IMR-90 (cell line): ENCODE measurements around the gene TM2D3.

Experiments
- FOS ChIP-seq: fragments of 150-350 bp; IDR thresholded peaks from 2 replicates; pipeline ENCODE4 v1.6.1; 2016; ENCODE audit warnings: low read depth, low read length
- NFE2L2 ChIP-seq: fragments of 150-350 bp; IDR thresholded peaks from 2 replicates; pipeline ENCODE4 v1.6.1; 2016; ENCODE audit warnings: low read depth, mild to moderate bottlenecking, low read length
- POLR2A ChIP-seq: IDR thresholded peaks from 2 replicates; pipeline ENCODE4 v1.6.1; 2012; ENCODE audit warnings: mild to moderate bottlenecking, low read depth, low read length
- RAD21 ChIP-seq: IDR thresholded peaks from 2 replicates; pipeline ENCODE4 v1.6.1; 2012; ENCODE audit warnings: low read length, improper control_type of control experiment
- RFX5 ChIP-seq: IDR thresholded peaks from 2 replicates; pipeline ENCODE4 v1.8.0; 2012; ENCODE audit warnings: low read depth, mild to moderate bottlenecking, low read length, moderate library complexity
- SMC3 ChIP-seq: fragments of 150-350 bp; IDR thresholded peaks from 2 replicates; pipeline ENCODE4 v1.6.1; 2016; ENCODE audit warnings: low read depth, mild to moderate bottlenecking, antibody characterized with exemption, low read length, moderate library complexity
- TF ChIP-seq, protein P1 (sequence below): conservative IDR thresholded peaks from 2 replicates; pipeline ENCODE4 v1.5.1; 2012; ENCODE audit warnings: mild to moderate bottlenecking, low read depth, low read length, improper control_type of control experiment

- TF ChIP-seq, protein P1, sequence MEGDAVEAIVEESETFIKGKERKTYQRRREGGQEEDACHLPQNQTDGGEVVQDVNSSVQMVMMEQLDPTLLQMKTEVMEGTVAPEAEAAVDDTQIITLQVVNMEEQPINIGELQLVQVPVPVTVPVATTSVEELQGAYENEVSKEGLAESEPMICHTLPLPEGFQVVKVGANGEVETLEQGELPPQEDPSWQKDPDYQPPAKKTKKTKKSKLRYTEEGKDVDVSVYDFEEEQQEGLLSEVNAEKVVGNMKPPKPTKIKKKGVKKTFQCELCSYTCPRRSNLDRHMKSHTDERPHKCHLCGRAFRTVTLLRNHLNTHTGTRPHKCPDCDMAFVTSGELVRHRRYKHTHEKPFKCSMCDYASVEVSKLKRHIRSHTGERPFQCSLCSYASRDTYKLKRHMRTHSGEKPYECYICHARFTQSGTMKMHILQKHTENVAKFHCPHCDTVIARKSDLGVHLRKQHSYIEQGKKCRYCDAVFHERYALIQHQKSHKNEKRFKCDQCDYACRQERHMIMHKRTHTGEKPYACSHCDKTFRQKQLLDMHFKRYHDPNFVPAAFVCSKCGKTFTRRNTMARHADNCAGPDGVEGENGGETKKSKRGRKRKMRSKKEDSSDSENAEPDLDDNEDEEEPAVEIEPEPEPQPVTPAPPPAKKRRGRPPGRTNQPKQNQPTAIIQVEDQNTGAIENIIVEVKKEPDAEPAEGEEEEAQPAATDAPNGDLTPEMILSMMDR, result no peak
- TF ChIP-seq RAD21 (no peak), FOS (no peak), POLR2A (no peak), SMC3 (no peak), RFX5 (no peak), NFE2L2 (no peak)
Observed at GRCh38 chr15:101669744-101670143, 17.6 kb upstream of the TM2D3 start.
